Heart left ventricle (tissue), 13 donors: ENCODE data around the gene TMEM11.

ENCODE experiments used
- CTCF ChIP-seq, 12 donors: fragments of 200-600 bp; sonication (generic) in 4 of 12; IDR thresholded peaks; one replicate each; pipeline versions ENCODE4 v1.5.0 to v1.8.0; 2018 to 2022; ENCODE audit warnings: antibody characterized with exemption in 12 of 12, mild to moderate bottlenecking in 5 of 12
- POLR2A ChIP-seq, 2 donors: fragments of 450-650 bp; IDR thresholded peaks; one replicate each; pipeline ENCODE4 v1.6.1; 2017; ENCODE audit warnings: antibody characterized with exemption in 2 of 2, mild to moderate bottlenecking in 2 of 2, moderate library complexity in 2 of 2
- donor health status: ischemic (EF 13 %, LVEDD 7.1; RV severe dilation, severe dysfunction).
- donor health status: DM: no; HTN: yes; CAD: no.
- donor health status: DM: no; HTN: no; CAD: no.
- donor health status: ischemic (EF 25% LVEDD 6.9; RV normal size, moderate dysfunction).
- donor health status: ischemic (EF 25% LVEDD 5.7; RV mildly dilated, moderate dysfunction).
- donor health status: ischemic (EF 35%, LVEDD 5.7; RV mildly dilated, moderate dysfunction).
- donor health status: nonischemic (EF 11% LVEDD 7.7; RV severe dilation, severe dysfunction).
- donor health status: DM: yes; HTN: yes; CAD: no.
- donor health status: PGD.
- donor health status: ischemic (EF 29% LVEDD 5.4; RV normal size, mild dysfunction).
- donor health status: nonischemic (EF 23%, LVEDD 6.1; RV moderate dilation, normal function).

GRCh38 chr17:21251337-21252010, 37.5 kb upstream of the TMEM11 start:
- TF ChIP-seq CTCF (IDR thresholded peaks at IDR 0.05) = no peak
- TF ChIP-seq POLR2A (IDR thresholded peaks at IDR 0.05) = no peak
